CD4-positive, alpha-beta T cell treated with Interleukin-10 for 1 hour (primary cell): ENCODE measurements around the gene LAMB1.
A peak's percentile ranks its signal among the peaks of the same experiment; 100 is the strongest.
"Not testable (repeated sequence)": the region's sequence is repeated elsewhere in the genome, so short reads cannot be mapped to it uniquely, and the experiment has no call there.

Experiments
- DNase-seq: peaks from one replicate; pipeline ENCODE4 v3.0.0-alpha.2; 2020

Gene LAMB1

GRCh38 chr7:107943018-107943417, 59.9 kb downstream of the LAMB1 start:
- DNase-seq: no peak

- no peak for DNase-seq
Measured at GRCh38 chr7:107940951-107941350, 62.0 kb downstream of the LAMB1 start.

GRCh38 chr7:107939573-107940489, 63.1 kb downstream of the LAMB1 start:
- no peak for DNase-seq

GRCh38 chr7:107938456-107939250, 64.3 kb downstream of the LAMB1 start:
- no peak for DNase-seq

GRCh38 chr7:107937531-107937930, 65.4 kb downstream of the LAMB1 start:
- no peak for DNase-seq

GRCh38 chr7:107936312-107936711, 66.6 kb downstream of the LAMB1 start:
- no peak for DNase-seq

GRCh38 chr7:107934991-107935770, 67.8 kb downstream of the LAMB1 start:
- DNase-seq: no peak

GRCh38 chr7:107933386-107934013, 69.5 kb downstream of the LAMB1 start:
- DNase-seq: no peak

GRCh38 chr7:107932805-107933204, 70.2 kb downstream of the LAMB1 start:
- DNase-seq: no peak

- no peak for DNase-seq
Measured at GRCh38 chr7:107931740-107932515, 71.0 kb downstream of the LAMB1 start.

GRCh38 chr7:107926481-107926880, 76.5 kb downstream of the LAMB1 start:
- DNase-seq: no peak

- peak; percentile 13 for DNase-seq
Measured at GRCh38 chr7:107924841-107925504, 78.0 kb downstream of the LAMB1 start.

- no peak for DNase-seq
Measured at GRCh38 chr7:107922886-107923285, 80.1 kb downstream of the LAMB1 start.

- DNase-seq: not testable (repeated sequence)
Measured at GRCh38 chr7:107921826-107922225, 81.1 kb downstream of the LAMB1 start.

GRCh38 chr7:107920048-107920772, 82.8 kb downstream of the LAMB1 start:
- DNase-seq: peak; percentile 3

- no peak for DNase-seq
Measured at GRCh38 chr7:107918948-107919347, 84.0 kb downstream of the LAMB1 start.

- no peak for DNase-seq
Measured at GRCh38 chr7:107917763-107918651, 85.0 kb downstream of the LAMB1 start.

- no peak for DNase-seq
Measured at GRCh38 chr7:107915541-107915940, 87.4 kb downstream of the LAMB1 start.

- no peak for DNase-seq
Measured at GRCh38 chr7:107914831-107915230, 88.1 kb downstream of the LAMB1 start.
